Measurements from ENCODE around the gene ABCG8. TPM values are rescaled to one million over a fixed set of nuclear protein-coding genes. Genes with fewer than 3 reads are reported as not detected.

ABCG8 gene
- total and polyA plus RNA-seq, 10 of the 15 experiments (the other 5 are each of a cell fraction or from before 2014, with no cell fraction given), result not detected

Small RNA genes within 50 kb of the gene (small RNA-seq; reads per million reads assigned to genes)
- gene RN7SL455P (not detected), gene RNU6-1048P (not detected)

Other genes starting within 250 kb of the ABCG8 start
- gene THADA, start 242.9 kb upstream of the ABCG8 start, total RNA-seq (2014; rRNA removed), result 24.5 and 28.4 TPM in 2 replicates
- gene THADA, start 242.9 kb upstream of the ABCG8 start, total RNA-seq (2014; rRNA removed; fragmentation: Illumina TruSeq; extraction: Trizol), result 22.7 and 28.0 TPM in 2 replicates
- 32.6 and 33.2 TPM in 2 replicates for gene THADA, start 242.9 kb upstream of the ABCG8 start, total RNA-seq (2021)
- gene THADA, start 242.9 kb upstream of the ABCG8 start, polyA plus RNA-seq (2011; rRNA removed), result 22.2 and 23.6 TPM in 2 replicates
- 21.6 and 24.5 TPM in 2 replicates for gene THADA, start 242.9 kb upstream of the ABCG8 start, polyA plus RNA-seq (2014; fragmentation: Illumina TruSeq; extraction: Trizol)
- gene THADA, start 242.9 kb upstream of the ABCG8 start, polyA plus RNA-seq (2014; fragmentation: Nextera tagmentation; extraction: Ambion mirVana), result 10 to 100 TPM; 17.0 to 17.5 TPM
- gene THADA, start 242.9 kb upstream of the ABCG8 start, polyA plus RNA-seq (2014; rRNA removed), result 14.6 and 17.9 TPM in 2 replicates
- 10 to 100 TPM; 26.4 to 29.2 TPM for gene THADA, start 242.9 kb upstream of the ABCG8 start, polyA plus RNA-seq (2016; fragmentation: Nextera tagmentation; extraction: Ambion mirVana)
- not detected in 2 replicates for gene PLEKHH2, start 201.7 kb upstream of the ABCG8 start, total RNA-seq (2014; rRNA removed)
- not detected in 2 replicates for gene PLEKHH2, start 201.7 kb upstream of the ABCG8 start, total RNA-seq (2014; rRNA removed; fragmentation: Illumina TruSeq; extraction: Trizol)
- not detected in 2 replicates for gene PLEKHH2, start 201.7 kb upstream of the ABCG8 start, total RNA-seq (2021)
- not detected in 2 replicates for gene PLEKHH2, start 201.7 kb upstream of the ABCG8 start, polyA plus RNA-seq (2011; rRNA removed)
- gene PLEKHH2, start 201.7 kb upstream of the ABCG8 start, polyA plus RNA-seq (2014; fragmentation: Illumina TruSeq; extraction: Trizol), result not detected in 2 replicates
- not detected for gene PLEKHH2, start 201.7 kb upstream of the ABCG8 start, polyA plus RNA-seq (2014; fragmentation: Nextera tagmentation; extraction: Ambion mirVana)
- not detected in 2 replicates for gene PLEKHH2, start 201.7 kb upstream of the ABCG8 start, polyA plus RNA-seq (2014; rRNA removed)
- gene PLEKHH2, start 201.7 kb upstream of the ABCG8 start, polyA plus RNA-seq (2016; fragmentation: Nextera tagmentation; extraction: Ambion mirVana), result not detected
- not detected in 2 replicates for gene C1GALT1C1L, start 162.5 kb upstream of the ABCG8 start, total RNA-seq (2014; rRNA removed)
- gene C1GALT1C1L, start 162.5 kb upstream of the ABCG8 start, total RNA-seq (2014; rRNA removed; fragmentation: Illumina TruSeq; extraction: Trizol), result not detected in 2 replicates
- not detected in 2 replicates for gene C1GALT1C1L, start 162.5 kb upstream of the ABCG8 start, total RNA-seq (2021)
- gene C1GALT1C1L, start 162.5 kb upstream of the ABCG8 start, polyA plus RNA-seq (2011; rRNA removed), result not detected in 2 replicates
- gene C1GALT1C1L, start 162.5 kb upstream of the ABCG8 start, polyA plus RNA-seq (2014; fragmentation: Illumina TruSeq; extraction: Trizol), result not detected in 2 replicates
- not detected for gene C1GALT1C1L, start 162.5 kb upstream of the ABCG8 start, polyA plus RNA-seq (2014; fragmentation: Nextera tagmentation; extraction: Ambion mirVana)
- gene C1GALT1C1L, start 162.5 kb upstream of the ABCG8 start, polyA plus RNA-seq (2014; rRNA removed), result not detected in 2 replicates
- not detected for gene C1GALT1C1L, start 162.5 kb upstream of the ABCG8 start, polyA plus RNA-seq (2016; fragmentation: Nextera tagmentation; extraction: Ambion mirVana)
- 13.7 and 18.0 TPM in 2 replicates for gene DYNC2LI1, start 64.9 kb upstream of the ABCG8 start, total RNA-seq (2014; rRNA removed)
- gene DYNC2LI1, start 64.9 kb upstream of the ABCG8 start, total RNA-seq (2014; rRNA removed; fragmentation: Illumina TruSeq; extraction: Trizol), result 17.8 and 19.2 TPM in 2 replicates
- 9.5 and 10.9 TPM in 2 replicates for gene DYNC2LI1, start 64.9 kb upstream of the ABCG8 start, total RNA-seq (2021)
- 25.6 and 46.8 TPM in 2 replicates for gene DYNC2LI1, start 64.9 kb upstream of the ABCG8 start, polyA plus RNA-seq (2011; rRNA removed)
- gene DYNC2LI1, start 64.9 kb upstream of the ABCG8 start, polyA plus RNA-seq (2014; fragmentation: Illumina TruSeq; extraction: Trizol), result 20.0 and 20.5 TPM in 2 replicates
- gene DYNC2LI1, start 64.9 kb upstream of the ABCG8 start, polyA plus RNA-seq (2014; fragmentation: Nextera tagmentation; extraction: Ambion mirVana), result 10 to 100 TPM; 27.2 to 27.3 TPM
- gene DYNC2LI1, start 64.9 kb upstream of the ABCG8 start, polyA plus RNA-seq (2014; rRNA removed), result 12.5 and 16.0 TPM in 2 replicates
- gene DYNC2LI1, start 64.9 kb upstream of the ABCG8 start, polyA plus RNA-seq (2016; fragmentation: Nextera tagmentation; extraction: Ambion mirVana), result 10 to 100 TPM; 18.6 to 20.2 TPM
- not detected in 2 replicates for gene ABCG5, start 132 bp upstream of the ABCG8 start, total RNA-seq (2014; rRNA removed)
- gene ABCG5, start 132 bp upstream of the ABCG8 start, total RNA-seq (2014; rRNA removed; fragmentation: Illumina TruSeq; extraction: Trizol), result not detected in 2 replicates
- not detected in 2 replicates for gene ABCG5, start 132 bp upstream of the ABCG8 start, total RNA-seq (2021)
- gene ABCG5, start 132 bp upstream of the ABCG8 start, polyA plus RNA-seq (2011; rRNA removed), result not detected in 2 replicates
- not detected in 2 replicates for gene ABCG5, start 132 bp upstream of the ABCG8 start, polyA plus RNA-seq (2014; fragmentation: Illumina TruSeq; extraction: Trizol)
- not detected for gene ABCG5, start 132 bp upstream of the ABCG8 start, polyA plus RNA-seq (2014; fragmentation: Nextera tagmentation; extraction: Ambion mirVana)
- not detected in 2 replicates for gene ABCG5, start 132 bp upstream of the ABCG8 start, polyA plus RNA-seq (2014; rRNA removed)
- gene ABCG5, start 132 bp upstream of the ABCG8 start, polyA plus RNA-seq (2016; fragmentation: Nextera tagmentation; extraction: Ambion mirVana), result not detected
- gene LRPPRC, start 157.0 kb downstream of the ABCG8 start, total RNA-seq (2014; rRNA removed), result 84.8 and 91.6 TPM in 2 replicates
- 119 TPM in 2 replicates for gene LRPPRC, start 157.0 kb downstream of the ABCG8 start, total RNA-seq (2014; rRNA removed; fragmentation: Illumina TruSeq; extraction: Trizol)
- gene LRPPRC, start 157.0 kb downstream of the ABCG8 start, total RNA-seq (2021), result 148 and 152 TPM in 2 replicates
- gene LRPPRC, start 157.0 kb downstream of the ABCG8 start, polyA plus RNA-seq (2011; rRNA removed), result 141 and 231 TPM in 2 replicates
- gene LRPPRC, start 157.0 kb downstream of the ABCG8 start, polyA plus RNA-seq (2014; fragmentation: Illumina TruSeq; extraction: Trizol), result 106 and 123 TPM in 2 replicates
- gene LRPPRC, start 157.0 kb downstream of the ABCG8 start, polyA plus RNA-seq (2014; fragmentation: Nextera tagmentation; extraction: Ambion mirVana), result 10 to 100 TPM; 34.1 to 62.5 TPM
- gene LRPPRC, start 157.0 kb downstream of the ABCG8 start, polyA plus RNA-seq (2014; rRNA removed), result 62.1 and 76.3 TPM in 2 replicates
- gene LRPPRC, start 157.0 kb downstream of the ABCG8 start, polyA plus RNA-seq (2016; fragmentation: Nextera tagmentation; extraction: Ambion mirVana), result 100 to 1,000 TPM in 1 of 2 experiments, 10 to 100 TPM in 1; 93.6 to 100 TPM